ENCODE data around the gene CNOT8.
A peak's percentile ranks its signal among the peaks of the same experiment; 100 is the strongest.

Gene CNOT8

GRCh38 chr5:154844809-154845208 lies 13.6 kb upstream of the CNOT8 start:
- Mint-ChIP-seq H3K4me1 (ENCODE audit: low read depth) (peaks cover 7% of the 10 kb centered on the region), H3K27ac (no peak overlapping the region), H3K27me3 (no peaks in the 10 kb centered on the region), H3K4me3 (no peak overlapping the region), H3K9me3 (ENCODE audit: low read depth) (no peaks in the 10 kb centered on the region), H3K36me3 (peaks cover 6% of the 10 kb centered on the region)

GRCh38 chr5:154849264-154849785 lies 9.1 kb upstream of the CNOT8 start:
- no peaks in the 10 kb centered on the region for H3K9me3 Mint-ChIP-seq (ENCODE audit: low read depth)
- peak overlapping the region; percentile 10 for H3K27ac Mint-ChIP-seq
- H3K4me1 Mint-ChIP-seq (ENCODE audit: low read depth): peaks cover 20% of the 10 kb centered on the region
- H3K4me3 Mint-ChIP-seq: no peak overlapping the region
- no peaks in the 10 kb centered on the region for H3K27me3 Mint-ChIP-seq
- peaks cover 6% of the 10 kb centered on the region for H3K36me3 Mint-ChIP-seq

GRCh38 chr5:154849791-154850201 lies 8.6 kb upstream of the CNOT8 start:
- peaks cover 6% of the 10 kb centered on the region for H3K36me3 Mint-ChIP-seq
- no peak overlapping the region for H3K4me3 Mint-ChIP-seq
- no peaks in the 10 kb centered on the region for H3K27me3 Mint-ChIP-seq
- H3K4me1 Mint-ChIP-seq (ENCODE audit: low read depth): peaks cover 20% of the 10 kb centered on the region
- no peaks in the 10 kb centered on the region for H3K9me3 Mint-ChIP-seq (ENCODE audit: low read depth)
- H3K27ac Mint-ChIP-seq: peak overlapping the region; percentile 10

- Mint-ChIP-seq H3K27ac (peak within 1 kb of the TSS; percentile 10), H3K27me3 (no peaks in the 10 kb centered on the region), H3K4me3 (no peak within 1 kb of the TSS), H3K36me3 (peaks cover 6% of the 10 kb centered on the region), H3K9me3 (ENCODE audit: low read depth) (no peaks in the 10 kb centered on the region), H3K4me1 (ENCODE audit: low read depth) (peaks cover 20% of the 10 kb centered on the region)
Observed at GRCh38 chr5:154850255-154851062, 8.0 kb upstream of the CNOT8 start, which contains the start of gene FAXDC2. TSS of gene FAXDC2 (minus strand) at chr5:154850603. CDS start at chr5:154838178, 12,425 bp downstream.

GRCh38 chr5:154851351-154851750 lies 7.1 kb upstream of the CNOT8 start:
- no peaks in the 10 kb centered on the region for H3K27me3 Mint-ChIP-seq
- H3K4me3 Mint-ChIP-seq: no peak overlapping the region
- H3K27ac Mint-ChIP-seq: no peak overlapping the region
- H3K36me3 Mint-ChIP-seq: peaks cover 3% of the 10 kb centered on the region
- no peaks in the 10 kb centered on the region for H3K9me3 Mint-ChIP-seq (ENCODE audit: low read depth)
- H3K4me1 Mint-ChIP-seq (ENCODE audit: low read depth): peaks cover 20% of the 10 kb centered on the region

- peaks cover 38% of the 10 kb centered on the region for H3K4me1 Mint-ChIP-seq (ENCODE audit: low read depth)
- H3K27me3 Mint-ChIP-seq: no peaks in the 10 kb centered on the region
- peak overlapping the region; percentile 98 for H3K4me3 Mint-ChIP-seq
- peaks cover under 1% of the 10 kb centered on the region for H3K36me3 Mint-ChIP-seq
- H3K9me3 Mint-ChIP-seq (ENCODE audit: low read depth): no peaks in the 10 kb centered on the region
- H3K27ac Mint-ChIP-seq: peak overlapping the region; percentile 98
Observed at GRCh38 chr5:154857530-154858296, 714 bp upstream of the CNOT8 start.

- Mint-ChIP-seq H3K4me1 (ENCODE audit: low read depth) (peaks cover 49% of the 10 kb centered on the region), H3K27me3 (no peaks in the 10 kb centered on the region), H3K36me3 (peaks cover 2% of the 10 kb centered on the region), H3K27ac (peak overlapping the region; percentile 98), H3K4me3 (peak overlapping the region; percentile 98), H3K9me3 (ENCODE audit: low read depth) (no peaks in the 10 kb centered on the region)
Observed at GRCh38 chr5:154858972-154859871, 795 bp downstream of the CNOT8 start.

DNA sequence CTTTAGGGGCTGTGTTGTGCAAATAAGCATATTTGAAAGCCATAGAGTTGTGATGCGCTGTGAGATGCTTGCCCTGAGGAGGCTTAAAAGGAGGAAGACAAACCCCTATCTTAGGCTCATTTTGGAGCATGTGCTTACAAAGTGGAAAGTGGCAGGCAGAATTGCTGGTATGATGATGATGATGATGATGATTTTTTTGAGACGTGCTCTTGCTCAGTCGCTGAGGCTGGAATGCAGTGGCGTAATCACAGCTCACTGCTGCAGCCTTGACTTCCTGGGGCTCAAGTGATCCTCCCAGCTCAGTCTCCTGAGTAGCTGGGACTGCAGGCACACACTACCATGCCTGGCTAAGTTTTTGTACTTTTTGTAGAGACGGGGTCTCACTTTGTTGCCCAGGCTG lies 1.7 kb downstream of the CNOT8 start:
- no peaks in the 10 kb centered on the region for H3K27me3 Mint-ChIP-seq
- peak overlapping the region; percentile 98 for H3K27ac Mint-ChIP-seq
- peak overlapping the region; percentile 98 for H3K4me3 Mint-ChIP-seq
- peaks cover 53% of the 10 kb centered on the region for H3K4me1 Mint-ChIP-seq (ENCODE audit: low read depth)
- no peaks in the 10 kb centered on the region for H3K9me3 Mint-ChIP-seq (ENCODE audit: low read depth)
- H3K36me3 Mint-ChIP-seq: peaks cover 5% of the 10 kb centered on the region

DNA sequence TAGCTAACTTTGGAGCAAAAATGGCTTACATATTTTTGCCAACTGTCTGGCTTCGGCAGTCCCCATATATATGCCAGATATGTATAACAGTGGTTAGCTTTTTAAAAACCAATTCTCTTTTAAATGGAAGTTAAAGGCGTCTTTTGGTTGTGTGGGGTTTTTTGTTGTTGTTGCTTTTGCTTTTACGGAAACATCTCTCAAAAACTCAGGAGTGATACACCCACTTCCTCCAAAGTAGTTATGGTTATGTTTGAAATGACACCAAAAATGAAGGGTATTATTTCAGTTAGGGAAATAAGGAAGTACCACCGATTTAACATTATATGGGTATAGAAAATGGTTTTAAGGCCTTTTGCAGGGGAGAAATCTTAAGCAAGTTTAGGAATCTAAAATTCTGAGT lies 2.3 kb downstream of the CNOT8 start:
- H3K36me3 Mint-ChIP-seq: peaks cover 8% of the 10 kb centered on the region
- peak overlapping the region; percentile 98 for H3K27ac Mint-ChIP-seq
- peaks cover 58% of the 10 kb centered on the region for H3K4me1 Mint-ChIP-seq (ENCODE audit: low read depth)
- H3K4me3 Mint-ChIP-seq: peak overlapping the region; percentile 98
- no peaks in the 10 kb centered on the region for H3K9me3 Mint-ChIP-seq (ENCODE audit: low read depth)
- H3K27me3 Mint-ChIP-seq: no peaks in the 10 kb centered on the region

GRCh38 chr5:154861946-154862345 lies 3.5 kb downstream of the CNOT8 start:
- peaks cover 8% of the 10 kb centered on the region for H3K36me3 Mint-ChIP-seq
- H3K27ac Mint-ChIP-seq: peak overlapping the region; percentile 72
- peaks cover 61% of the 10 kb centered on the region for H3K4me1 Mint-ChIP-seq (ENCODE audit: low read depth)

DNA sequence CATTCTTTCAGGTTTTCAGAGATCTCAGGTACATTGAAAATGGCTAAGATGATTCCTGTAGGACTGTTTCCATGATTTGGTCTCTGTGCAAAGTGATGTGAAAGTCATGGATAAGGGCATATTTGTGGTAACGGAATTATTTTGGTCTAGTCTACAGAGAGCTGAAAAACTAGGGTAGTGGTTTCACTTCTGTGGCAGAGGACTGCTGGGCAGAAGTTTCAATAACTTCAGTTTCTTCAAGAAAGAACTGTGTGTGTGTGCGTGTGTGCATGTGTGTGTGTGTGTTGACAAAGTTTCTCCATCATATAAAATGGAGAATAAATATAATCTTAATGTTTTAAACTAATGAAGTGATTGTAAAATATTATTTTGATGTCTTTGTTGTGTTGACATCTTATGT lies 4.3 kb downstream of the CNOT8 start:
- Mint-ChIP-seq H3K4me1 (ENCODE audit: low read depth) (peaks cover 63% of the 10 kb centered on the region), H3K36me3 (peaks cover 8% of the 10 kb centered on the region), H3K9me3 (ENCODE audit: low read depth) (no peaks in the 10 kb centered on the region), H3K4me3 (peak overlapping the region; percentile 39), H3K27ac (peak overlapping the region; percentile 68), H3K27me3 (no peaks in the 10 kb centered on the region)

More at GRCh38 chr5:154861946-154862345, 3.5 kb downstream of the CNOT8 start:
- Mint-ChIP-seq H3K4me3 (peak overlapping the region; percentile 98), H3K9me3 (ENCODE audit: low read depth) (no peaks in the 10 kb centered on the region), H3K27me3 (no peaks in the 10 kb centered on the region)

- H3K9me3 Mint-ChIP-seq (ENCODE audit: low read depth): no peaks in the 10 kb centered on the region
- peaks cover 8% of the 10 kb centered on the region for H3K36me3 Mint-ChIP-seq
- peak overlapping the region; percentile 23 for H3K4me3 Mint-ChIP-seq
- H3K4me1 Mint-ChIP-seq (ENCODE audit: low read depth): peaks cover 63% of the 10 kb centered on the region
- no peaks in the 10 kb centered on the region for H3K27me3 Mint-ChIP-seq
- peak overlapping the region; percentile 68 for H3K27ac Mint-ChIP-seq
Observed at GRCh38 chr5:154863291-154864080, 5.1 kb downstream of the CNOT8 start.

DNA sequence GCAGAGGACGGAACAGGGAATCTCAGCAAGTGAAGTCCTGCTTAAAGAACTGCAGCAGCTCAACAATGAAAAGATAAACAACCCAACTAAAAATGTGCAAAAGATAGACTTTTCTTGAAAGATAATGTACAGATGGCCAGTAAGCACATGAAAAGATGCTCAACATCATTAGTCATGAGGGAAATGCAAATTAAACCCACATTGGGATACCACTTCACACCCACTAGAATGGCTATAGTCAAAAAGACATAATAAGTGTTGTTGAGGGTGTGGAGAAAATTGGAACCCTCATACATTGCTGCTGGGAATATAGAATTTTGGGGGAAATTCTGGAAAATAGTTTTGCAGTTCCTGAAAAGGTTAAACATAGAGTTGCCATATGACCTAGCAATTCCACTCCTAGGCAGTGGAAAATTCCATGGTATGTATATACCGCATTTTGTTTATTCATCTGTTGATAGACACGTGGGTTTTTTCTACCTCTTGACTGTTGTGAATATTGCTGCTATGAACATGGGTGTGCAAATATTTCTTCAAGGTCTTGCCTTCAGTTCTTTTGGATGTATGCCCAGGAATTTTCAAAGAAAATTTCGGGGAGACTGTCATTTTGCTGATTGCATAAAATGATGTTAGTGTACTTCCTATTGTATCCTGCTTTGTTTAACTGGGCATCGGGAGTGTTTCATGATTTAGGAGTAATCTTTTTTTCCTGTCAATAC lies 7.2 kb downstream of the CNOT8 start:
- Mint-ChIP-seq H3K27me3 (no peaks in the 10 kb centered on the region), H3K4me3 (no peak overlapping the region), H3K36me3 (peaks cover 8% of the 10 kb centered on the region), H3K4me1 (ENCODE audit: low read depth) (peaks cover 51% of the 10 kb centered on the region), H3K27ac (peak overlapping the region; percentile 13), H3K9me3 (ENCODE audit: low read depth) (no peaks in the 10 kb centered on the region)

All from activated naive CD8-positive, alpha-beta T cell (primary cell).